HG03139 (cell line): ENCODE data around the gene KYAT1.
A peak's percentile ranks its signal among the peaks of the same experiment; 100 is the strongest.
"Not testable (repeated sequence)": the region's sequence is repeated elsewhere in the genome, so short reads cannot be mapped to it uniquely, and the experiment has no call there.

ENCODE experiments used
- ATAC-seq: cut with Tn5 transposase; IDR thresholded peaks from one replicate; pipeline ENCODE4 v1.9.1; 2021; ENCODE audit not compliant: unreplicated experiment

Gene KYAT1

DNA sequence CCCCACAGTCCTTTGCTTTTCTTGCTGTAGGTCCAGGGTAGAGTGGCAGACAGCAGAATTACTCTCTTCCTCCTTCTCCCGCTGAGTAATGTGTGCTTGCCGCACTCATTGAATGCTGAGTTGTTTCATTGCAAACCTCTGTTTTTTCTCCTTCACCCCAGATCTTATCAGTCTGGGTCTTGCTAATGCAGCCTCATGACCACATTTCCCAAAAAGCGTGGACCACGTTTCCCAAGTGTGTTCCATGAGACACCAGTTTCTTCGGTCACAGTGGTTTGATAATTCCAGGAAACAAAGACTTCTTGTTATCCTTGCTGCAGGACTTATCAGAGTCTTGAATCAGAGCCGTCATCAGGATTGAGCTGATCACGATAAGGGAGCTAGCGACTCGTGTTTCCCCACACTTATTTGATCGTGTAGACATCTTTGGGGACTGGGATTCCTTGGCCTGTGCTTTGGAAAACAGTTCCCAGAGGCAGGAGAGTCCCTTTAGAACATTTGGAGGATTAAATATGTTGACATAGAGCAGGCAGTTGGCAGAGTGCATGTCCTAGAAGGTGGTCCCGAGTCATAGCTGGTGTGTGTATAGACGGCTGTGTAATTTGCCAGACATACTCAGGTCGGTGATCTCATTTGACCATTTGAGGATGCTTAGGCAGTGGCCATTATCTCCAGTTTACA, 4.6 kb upstream of the KYAT1 start:
- no peak for ATAC-seq

DNA sequence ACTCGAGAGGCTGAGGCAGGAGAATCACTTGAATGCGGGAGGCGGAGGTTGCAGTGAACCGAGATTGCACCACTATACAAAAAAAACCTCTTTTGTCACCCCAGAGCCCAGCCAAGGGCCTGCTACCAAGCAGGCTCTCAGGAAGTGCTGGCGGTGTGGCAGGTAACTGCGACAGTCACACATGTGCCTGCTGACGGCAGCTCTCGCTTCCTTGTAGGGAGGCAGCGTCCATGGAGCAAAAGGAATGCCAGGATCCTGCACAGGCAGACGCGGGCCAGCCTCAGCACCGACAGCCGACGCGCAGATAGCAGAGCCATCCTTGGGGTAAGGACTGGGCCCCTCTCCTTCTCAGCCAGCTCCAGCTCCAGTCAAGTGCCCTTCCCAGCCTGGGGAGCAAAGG, 4.0 kb upstream of the KYAT1 start:
- ATAC-seq, result no peak

DNA sequence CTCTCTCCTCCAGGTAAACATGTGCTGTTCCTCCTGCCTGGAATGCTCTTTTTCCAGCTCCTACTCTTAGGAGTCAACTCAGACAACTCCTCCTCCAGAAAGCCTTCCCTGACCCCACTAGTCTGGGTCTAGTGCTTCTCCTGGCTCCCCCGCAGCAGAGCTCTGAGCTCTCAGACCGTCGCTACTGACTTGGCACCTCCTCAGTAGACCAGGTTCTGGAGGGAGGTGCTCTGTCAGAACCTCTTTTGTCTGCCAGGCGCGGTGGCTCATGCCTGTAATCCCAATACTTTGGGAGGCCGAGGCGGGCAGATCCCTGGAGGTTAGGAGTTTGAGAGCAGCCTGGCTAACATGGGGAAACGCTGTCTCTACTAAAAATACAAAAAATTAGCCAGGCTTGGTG, 3.6 kb upstream of the KYAT1 start:
- ATAC-seq, result no peak

DNA sequence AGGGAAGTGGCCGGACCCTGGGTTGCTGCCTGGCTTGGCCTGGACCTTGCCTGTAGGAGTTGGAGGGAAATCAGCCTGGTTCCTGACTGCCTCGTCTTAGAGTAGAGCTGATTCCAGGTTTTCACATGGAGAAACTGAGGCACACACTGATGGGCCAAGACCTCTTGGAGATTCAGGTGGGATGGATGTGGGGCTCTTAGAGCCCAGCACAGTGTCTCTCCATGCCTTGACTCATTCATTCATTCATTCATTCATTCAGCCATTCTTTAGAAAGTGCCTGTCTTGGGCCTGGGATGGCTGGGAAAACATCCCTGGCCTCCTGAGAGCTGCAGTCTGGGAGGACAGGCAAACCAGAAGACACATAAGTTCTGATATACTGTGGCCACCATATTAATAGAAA, 2.4 kb upstream of the KYAT1 start:
- no peak for ATAC-seq

DNA sequence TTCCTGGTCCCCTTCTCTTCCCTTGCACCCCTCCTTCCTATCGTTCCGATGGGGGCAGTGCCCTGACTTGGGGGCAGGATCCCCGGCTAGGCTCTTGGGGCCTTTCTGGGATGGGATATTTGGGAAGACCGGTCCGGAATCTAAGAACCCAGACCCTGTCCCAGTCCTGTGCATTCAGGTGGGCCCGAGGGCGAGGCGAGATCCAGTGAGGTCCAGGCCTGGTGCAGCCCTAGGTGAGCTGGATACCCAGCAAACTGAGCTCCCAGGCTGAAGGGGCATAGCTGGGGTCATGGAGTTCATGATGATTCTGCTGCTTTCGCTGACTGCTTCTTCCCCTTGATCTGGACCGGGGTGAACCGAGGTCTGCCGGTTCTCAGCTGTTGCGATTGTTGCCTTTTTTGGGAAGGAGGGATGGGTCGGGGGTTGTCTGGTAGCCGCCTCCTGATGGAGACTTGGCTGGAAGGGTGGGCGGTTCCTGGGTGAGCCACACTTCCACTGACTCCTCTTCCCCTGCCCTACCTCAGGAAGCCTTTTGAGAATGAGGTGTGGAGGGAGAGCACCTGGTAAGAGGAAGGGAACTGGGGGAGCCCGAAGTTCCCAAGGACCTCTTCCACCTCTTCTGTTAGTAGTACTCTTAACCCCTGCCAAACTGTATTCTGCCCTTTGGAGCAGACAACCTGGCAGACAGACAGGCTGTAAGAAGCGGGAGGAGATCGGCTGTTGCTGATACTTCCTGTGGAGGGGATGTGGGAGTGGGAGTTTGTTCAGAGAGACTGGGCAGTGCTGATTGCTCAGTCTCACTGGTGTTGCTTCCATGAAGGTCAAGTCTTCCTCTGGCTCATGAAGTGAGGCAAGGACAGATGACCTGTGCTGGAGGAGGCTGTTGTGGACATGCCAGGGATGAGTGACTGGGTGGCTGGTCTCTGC, 1.2 kb upstream of the KYAT1 start:
- ATAC-seq, result no peak

DNA sequence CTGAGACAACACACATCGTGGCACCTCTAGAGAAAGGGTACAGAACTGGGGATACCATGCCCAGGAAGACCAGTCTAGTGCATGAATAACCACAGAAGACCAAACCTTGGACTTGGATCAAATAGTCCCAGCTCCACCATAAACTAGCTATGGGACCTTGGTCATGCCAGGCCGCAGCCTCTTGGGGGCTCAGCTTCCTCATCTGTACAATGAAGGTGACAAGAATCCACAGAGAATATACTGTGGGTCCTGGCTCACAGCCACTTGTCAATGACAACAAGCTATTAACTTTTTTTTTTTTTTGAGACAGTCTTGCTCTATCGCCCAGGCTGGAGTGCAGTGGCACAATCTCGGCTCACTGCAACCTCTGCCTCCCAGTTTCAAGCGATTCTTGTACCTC, 3.9 kb downstream of the KYAT1 start:
- ATAC-seq, result no peak

DNA sequence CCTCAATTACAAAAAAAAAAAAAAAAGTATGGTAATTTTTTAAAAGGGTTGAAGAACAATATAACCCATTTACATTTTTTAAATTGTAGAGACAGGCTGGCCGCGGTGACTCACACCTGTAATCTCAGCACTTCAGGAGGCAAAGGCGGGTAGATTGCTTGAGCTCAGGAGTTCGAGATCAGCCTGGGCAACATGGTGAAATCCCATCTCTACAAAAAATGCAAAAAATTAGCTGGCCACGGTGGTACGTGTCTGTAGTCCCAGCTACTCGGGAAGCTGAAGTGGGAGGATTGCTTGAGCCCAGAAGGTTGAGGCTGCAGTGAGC, 10.8 kb downstream of the KYAT1 start:
- ATAC-seq, result not testable (repeated sequence)

DNA sequence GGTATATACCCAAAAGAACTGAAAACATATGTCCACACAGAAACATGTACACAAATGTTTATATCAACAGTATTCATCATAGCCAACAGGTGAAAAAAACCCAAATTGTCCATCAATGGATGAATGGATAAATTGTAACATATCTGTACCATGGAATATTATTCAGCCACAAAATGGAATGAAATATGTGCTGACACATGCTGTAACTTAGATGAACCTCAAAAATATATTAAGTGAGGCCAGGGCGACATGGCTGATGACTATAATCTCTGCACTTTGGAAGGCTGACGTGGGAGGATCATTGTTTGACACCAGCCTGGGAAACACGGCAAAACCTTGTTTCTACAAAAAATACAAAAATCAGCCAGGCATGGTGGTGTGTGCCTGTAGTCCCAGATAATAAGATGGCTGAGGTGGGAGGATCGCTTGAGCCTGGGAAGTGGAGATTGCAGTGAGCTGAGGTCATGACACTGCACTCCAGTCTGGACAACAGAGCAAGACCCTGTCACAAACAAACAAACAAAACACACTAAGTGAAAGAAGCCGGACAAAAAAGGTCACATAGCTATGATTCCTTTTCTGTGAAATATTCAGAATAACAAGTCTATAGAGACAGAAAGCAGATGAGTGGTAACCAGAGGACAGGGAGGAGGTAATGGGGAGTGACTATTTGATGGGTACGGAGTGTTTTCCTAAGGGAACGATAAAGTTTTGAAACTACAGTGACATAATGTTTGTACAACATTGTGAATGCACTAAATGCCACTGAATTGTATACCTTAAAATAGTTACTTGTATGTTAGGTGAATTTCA, 11.4 kb downstream of the KYAT1 start:
- ATAC-seq, result no peak

DNA sequence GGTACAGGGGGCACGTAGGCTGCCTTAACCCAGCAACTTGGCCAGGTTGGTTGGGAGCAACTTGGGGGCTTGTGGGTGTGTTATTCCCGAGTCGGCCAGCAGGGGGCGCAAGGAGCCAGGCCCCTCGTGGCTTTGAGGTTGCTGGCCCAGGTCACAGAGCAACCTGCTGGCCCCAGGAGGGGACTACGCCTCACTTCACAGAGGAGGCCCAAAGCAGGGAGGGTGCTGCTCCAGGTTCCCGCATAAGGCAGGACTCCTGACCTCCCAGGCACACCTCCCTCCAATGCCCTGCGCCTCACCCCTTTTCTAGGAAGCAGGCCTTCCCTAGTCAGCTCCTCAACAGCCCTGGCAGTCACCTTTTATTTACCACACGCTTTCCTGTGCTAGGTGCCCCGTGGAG, 18.1 kb downstream of the KYAT1 start:
- ATAC-seq, result peak; percentile 63

DNA sequence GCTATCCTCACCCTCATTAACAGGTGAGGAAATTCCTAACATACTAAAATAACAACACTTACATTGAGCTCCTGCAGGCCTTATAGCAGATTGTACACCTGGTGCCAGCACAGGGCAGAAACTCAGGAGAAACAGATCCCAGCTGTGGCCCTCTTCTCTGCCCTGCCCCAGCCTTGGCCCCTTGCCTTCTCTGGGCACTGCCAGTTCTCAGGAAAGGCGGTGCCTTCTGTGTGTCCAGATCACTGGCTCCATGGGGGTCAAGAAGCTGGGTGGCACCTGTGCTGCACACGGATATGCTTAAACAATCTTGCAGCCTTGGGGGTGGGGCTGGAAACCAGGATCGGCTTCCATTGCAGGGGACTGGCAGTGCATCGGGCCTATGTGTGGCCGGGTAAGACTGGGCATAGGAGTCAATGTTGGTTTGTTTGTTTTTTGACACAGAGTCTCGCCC, 19.3 kb downstream of the KYAT1 start:
- no peak for ATAC-seq

DNA sequence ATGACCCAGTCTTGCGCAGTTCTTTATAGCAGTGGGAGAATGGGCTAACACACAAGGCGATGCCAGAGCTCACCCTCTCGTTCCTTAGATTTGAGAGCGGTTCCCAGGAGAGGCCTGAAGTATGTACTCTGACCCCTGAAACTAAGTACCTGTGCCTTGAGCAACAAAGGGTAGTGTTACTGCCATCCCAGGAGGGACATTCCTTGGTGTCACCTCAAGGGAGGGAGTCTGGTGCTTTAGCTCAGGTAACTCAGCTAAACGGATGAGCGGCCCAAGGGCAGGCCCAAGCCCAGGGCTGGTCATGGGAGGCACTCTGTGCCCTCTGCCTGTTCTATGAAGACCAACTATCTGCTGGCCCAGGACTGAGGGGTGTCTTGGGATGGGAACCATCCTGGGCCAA, 20.2 kb downstream of the KYAT1 start:
- ATAC-seq, result no peak

DNA sequence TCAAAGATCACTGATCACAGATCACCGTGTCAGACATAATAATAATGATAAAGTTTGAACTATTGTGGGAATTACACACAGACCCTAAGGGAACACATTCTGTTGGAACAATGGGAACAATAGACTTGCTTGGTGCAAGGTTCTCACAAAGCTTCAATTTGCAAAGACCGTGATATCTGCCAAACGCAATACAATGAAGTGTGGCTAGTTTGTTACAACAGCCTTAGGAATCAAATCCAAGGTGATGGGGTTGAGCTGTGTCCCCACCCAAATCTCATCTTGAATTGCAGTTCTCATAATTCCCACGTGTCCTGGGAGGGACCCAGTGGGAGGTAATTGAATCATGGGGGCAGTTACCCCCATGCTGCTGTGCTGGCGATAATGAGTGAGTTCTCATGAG, 20.8 kb downstream of the KYAT1 start:
- no peak for ATAC-seq

DNA sequence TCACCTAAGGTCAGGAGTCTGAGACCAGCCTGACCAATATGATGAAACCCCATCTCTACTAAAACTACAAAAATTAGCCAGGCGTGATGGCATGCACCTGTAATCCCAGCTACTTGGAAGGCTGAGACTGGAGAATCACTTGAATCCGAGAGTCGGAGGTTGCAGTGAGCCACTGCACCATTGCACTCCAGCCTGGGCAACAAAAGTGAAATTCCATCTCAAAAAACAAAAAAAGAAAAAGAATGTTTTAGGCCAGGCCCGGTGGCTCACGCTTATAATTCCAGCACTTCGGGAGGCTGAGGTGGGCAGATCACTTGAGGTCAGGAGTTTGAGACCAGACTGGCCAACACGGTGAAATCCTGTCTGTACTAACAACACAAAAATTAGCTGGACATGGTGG, 23.3 kb downstream of the KYAT1 start:
- not testable (repeated sequence) for ATAC-seq

DNA sequence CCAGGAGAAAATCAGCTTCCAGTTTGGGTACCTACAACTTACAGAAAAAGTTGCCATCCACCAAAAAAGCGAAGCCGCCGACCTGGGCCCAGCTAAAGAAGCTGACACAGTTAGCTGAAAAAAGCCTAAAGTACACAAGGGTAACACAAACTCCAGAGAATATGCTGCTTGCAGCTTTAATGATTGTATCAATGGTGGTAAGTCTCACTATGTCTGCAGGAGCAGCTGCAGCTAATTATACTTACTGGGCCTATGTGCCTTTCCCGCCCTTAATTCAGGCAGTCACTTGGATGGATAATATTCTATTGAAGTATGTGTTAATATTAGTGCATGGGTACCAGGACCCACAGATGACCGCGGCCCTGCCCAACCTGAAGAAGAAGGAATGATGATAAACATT, 27.3 kb downstream of the KYAT1 start:
- not testable (repeated sequence) for ATAC-seq

DNA sequence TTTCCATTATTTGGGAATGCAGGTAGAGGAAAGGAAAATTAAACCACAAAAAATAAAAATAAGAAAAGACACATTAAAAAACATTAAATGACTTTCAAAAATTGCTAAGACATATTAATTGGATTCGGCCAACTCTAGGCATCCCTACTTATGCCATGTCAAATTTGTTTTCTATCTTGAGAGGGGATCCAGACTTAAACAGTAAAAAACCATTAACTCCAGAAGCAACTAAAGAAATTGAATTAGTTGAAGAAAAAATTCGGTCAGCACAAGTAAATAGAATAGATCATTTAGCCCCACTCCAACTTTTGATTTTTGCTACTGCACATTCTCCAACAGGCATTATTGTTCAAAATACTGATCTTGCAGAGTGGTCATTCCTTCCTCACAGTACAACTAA, 29.1 kb downstream of the KYAT1 start:
- ATAC-seq, result not testable (repeated sequence)

DNA sequence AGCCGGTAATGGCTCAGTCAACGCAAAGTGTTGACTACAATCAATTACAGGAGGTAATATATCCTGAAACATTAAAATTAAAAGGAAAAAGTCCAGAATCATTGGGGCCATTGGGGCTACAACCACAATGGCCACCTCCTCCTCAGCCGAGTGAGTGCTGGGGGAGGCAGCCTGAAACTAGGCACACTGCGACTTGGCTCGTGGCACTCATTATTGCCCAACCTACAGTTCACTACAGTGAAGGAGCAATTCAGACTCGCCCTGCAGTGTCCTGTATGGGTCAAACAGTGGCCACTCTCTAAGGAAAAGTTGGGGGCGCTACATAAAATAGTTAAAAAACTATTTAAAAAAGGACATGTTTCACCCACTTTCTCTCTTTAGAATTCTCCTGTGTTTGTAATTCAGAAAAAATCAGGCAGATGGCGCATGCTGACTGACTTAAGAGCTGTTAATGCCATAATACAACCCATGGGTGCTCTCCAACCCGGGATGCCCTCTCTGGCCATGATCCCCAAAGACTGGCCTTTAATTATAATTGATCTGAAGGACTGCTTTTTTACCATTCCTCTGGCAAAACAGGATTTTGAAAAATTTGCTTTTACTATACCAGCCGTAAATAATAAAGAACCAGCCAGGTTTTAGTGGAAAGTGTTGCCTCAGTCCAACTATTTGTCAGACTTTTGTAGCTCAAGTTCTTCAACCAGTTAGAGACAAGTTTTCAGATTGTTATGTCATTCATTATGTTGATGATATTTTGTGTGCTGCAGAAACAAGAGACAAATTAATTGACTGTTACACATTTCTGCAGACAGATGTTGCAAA, 29.8 kb downstream of the KYAT1 start:
- ATAC-seq, result not testable (repeated sequence)

DNA sequence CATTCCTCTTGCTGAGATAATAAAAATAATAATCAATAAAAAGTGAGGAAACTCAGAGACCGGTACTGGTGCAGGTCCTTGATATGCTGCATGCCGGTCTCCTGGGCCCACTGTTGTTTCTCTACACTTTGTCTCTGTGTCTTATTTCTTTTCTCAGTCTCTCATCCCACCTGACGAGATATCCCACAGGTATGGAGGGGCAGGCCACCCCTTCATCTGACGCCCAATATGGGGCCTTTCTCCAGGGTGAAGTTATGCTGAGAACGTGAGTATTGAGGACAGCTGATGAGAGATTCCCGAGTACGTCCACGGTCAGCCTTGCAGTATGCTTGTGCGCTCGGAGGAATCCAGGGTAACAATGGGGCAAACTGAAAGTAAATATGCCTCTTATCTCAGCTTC, 30.7 kb downstream of the KYAT1 start:
- ATAC-seq, result not testable (repeated sequence)

DNA sequence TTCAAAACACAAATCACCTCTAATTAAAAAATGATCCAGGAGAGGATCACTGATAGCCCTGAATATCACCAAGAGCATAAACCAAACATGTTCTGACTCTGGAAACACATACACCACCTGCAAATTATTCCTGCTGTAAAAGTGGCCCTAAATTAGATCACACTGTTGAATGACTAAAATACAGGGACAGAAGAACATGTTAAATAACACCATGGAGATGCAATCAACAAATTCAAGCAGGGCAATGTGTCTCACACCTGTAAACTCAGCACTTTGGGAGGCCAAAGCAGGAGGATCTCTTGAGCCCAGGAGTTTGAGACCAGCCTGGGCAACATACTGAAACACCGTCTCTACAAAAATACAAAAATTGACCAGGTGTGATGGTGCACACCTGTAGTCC, 33.9 kb downstream of the KYAT1 start:
- no peak for ATAC-seq

DNA sequence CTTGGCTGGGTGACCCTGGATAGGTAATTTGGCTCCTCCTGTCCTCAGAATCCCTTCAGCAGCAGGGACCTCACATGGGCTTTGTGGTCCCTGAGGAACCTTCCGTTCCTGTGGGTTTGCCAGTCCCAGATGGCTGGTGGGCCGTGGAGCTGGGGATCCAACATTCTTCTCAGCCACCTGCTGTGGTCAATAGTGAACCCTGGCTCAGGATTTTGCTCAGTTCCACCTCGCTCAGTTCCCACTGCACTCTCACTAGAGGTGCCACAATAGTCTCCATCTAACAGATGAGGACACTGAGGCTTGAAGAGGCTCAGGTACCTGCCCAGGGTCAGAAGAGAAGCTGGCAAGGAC, 35.1 kb downstream of the KYAT1 start:
- no peak for ATAC-seq

DNA sequence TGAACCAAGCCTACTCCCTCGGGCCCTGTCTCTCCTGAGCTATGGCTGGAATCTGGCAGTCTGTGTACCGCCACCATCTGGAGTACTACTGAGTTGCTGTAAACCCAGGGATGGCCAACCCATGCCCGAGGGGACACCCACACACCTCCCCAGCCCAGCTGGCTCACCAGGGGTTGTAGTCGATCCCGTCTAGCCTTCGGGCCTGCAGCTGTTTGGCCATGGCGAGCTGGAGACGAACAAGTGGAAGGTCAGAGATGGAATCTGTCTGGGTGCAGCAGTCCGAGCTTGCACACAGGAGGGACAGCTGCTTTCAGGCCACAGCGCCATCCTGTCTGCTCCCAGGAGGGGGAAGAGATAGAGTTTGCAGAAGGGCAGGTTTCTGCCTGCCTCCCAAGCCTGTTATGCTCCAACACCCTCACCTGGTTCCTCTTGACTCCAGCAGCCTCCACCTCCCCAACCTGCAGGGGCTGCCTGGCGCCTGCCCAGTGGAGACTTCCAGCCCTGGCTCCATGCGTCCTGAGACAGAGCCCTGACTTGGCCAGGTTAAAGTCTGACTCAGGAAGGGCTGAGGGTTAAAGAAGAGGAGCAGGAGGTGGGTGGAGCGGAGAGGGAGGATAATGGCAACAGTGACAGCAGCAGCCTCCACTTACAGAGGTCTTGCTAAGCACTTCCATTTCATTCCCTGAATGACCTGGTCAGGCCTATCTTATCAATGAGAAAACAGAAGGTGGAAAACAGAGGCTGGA, 36.4 kb downstream of the KYAT1 start:
- no peak for ATAC-seq
